Measurements from ENCODE around the gene KRT33B. TPM values are rescaled to one million over a fixed set of nuclear protein-coding genes. Genes with fewer than 3 reads are reported as not detected.

KRT33B gene
- total RNA-seq (2013; cell fraction: nucleolus; rRNA removed) = not detected in 2 replicates
- total RNA-seq (2014; rRNA removed) (not detected in 2 replicates), total RNA-seq (2014; rRNA removed; fragmentation: Illumina TruSeq; extraction: Trizol) (not detected in 2 replicates), total RNA-seq (2021) (not detected in 2 replicates), polyA plus RNA-seq (2011; rRNA removed) (not detected in 2 replicates), polyA plus RNA-seq (2014; fragmentation: Illumina TruSeq; extraction: Trizol) (not detected in 2 replicates), polyA plus RNA-seq (2014; fragmentation: Nextera tagmentation; extraction: Ambion mirVana) (not detected), polyA plus RNA-seq (2014; rRNA removed) (not detected in 2 replicates), polyA plus RNA-seq (2016; fragmentation: Nextera tagmentation; extraction: Ambion mirVana) (not detected), polyA minus RNA-seq (2011; rRNA and poly(A)+ RNA removed) (not detected in 2 replicates), Bru-seq, nascent RNA (not detected), BruChase-seq, experiment 1, labeled RNA remaining after a 6-hour chase (not detected), BruChase-seq, experiment 2, labeled RNA remaining after a 2-hour chase (not detected)
- polyA plus RNA-seq (2011; ENCODE audit: low read depth) = not detected
- polyA plus RNA-seq (2011; cell fraction: cytosol; rRNA removed) = not detected in 2 replicates
- polyA plus RNA-seq (2011; cell fraction: nucleus; rRNA removed) = not detected in 2 replicates
- not detected in 2 replicates for polyA plus RNA-seq (2012)
- not detected in 2 replicates for polyA minus RNA-seq (2011; cell fraction: cytosol; rRNA and poly(A)+ RNA removed)
- polyA minus RNA-seq (2011; cell fraction: nucleus; rRNA and poly(A)+ RNA removed) = not detected in 2 replicates
- long read RNA-seq, experiment 1 = 0 reads
- long read RNA-seq, experiment 2 = 0 reads

DNA sequence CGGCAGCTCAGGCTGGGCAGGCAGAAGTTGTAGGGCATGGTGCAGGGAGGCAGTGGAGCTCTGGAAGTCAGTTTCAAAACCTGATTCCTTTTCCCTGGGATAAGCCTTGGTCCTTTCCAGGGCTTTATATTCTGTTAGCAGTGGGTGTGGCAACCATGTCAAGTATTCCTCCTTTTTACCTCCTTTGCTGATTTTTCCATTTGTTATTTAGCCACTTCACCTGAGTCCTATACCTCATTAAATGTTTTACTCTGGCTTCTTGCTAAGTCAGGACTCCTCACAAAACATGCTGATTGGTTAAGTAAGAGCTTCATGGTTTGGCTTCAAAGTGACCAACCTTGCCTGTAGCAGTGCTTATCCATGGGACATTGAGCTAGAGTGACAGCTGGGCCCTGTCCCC, at the start of gene KRT33B:
Gene KRT33B (minus strand): TSS at position 101 of the 400 bp plus-strand sequence. CDS start 63 bp downstream, at position 38.
- Histone ChIP-seq H3K9me3 (replicated peaks; ENCODE audit: control insufficient read depth, insufficient read depth, low read length) (no peaks in the 10 kb centered on the region; the same call in 2 of the 3 replicates), H3K36me3 (ENCODE audit: control insufficient read depth in 2 of 2, insufficient read depth in 2 of 2, low read length in 1 of 2) (no peaks in the 10 kb centered on the region), H3K27me3 (replicated peaks in 1 of 2; ENCODE audit: control insufficient read depth in 2 of 2, insufficient read depth in 2 of 2, low read length in 1 of 2) (peaks cover 2% of the 10 kb centered on the region in 2 experiments; a peak in 2 of 4 replicates), H3K4me3 (no peak within 1 kb of the TSS), H2AFZ (ENCODE audit: control insufficient read depth, low read depth, low read length) (no peak within 1 kb of the TSS), H4K20me1 (ENCODE audit: control insufficient read depth, insufficient read depth) (no peaks in the 10 kb centered on the region), H3K27ac (ENCODE audit: control insufficient read depth, insufficient read depth) (no peak within 1 kb of the TSS), H3K9ac (ENCODE audit: control insufficient read depth, insufficient read depth, low read length) (no peak within 1 kb of the TSS), H3K4me1 (ENCODE audit: control insufficient read depth, insufficient read depth, low read length) (no peaks in the 10 kb centered on the region), H3K4me2 (ENCODE audit: control insufficient read depth, insufficient read depth) (no peak within 1 kb of the TSS), H3K79me2 (ENCODE audit: control insufficient read depth, insufficient read depth, low read length) (no peaks in the 10 kb centered on the region)
- RAD21 ChIA-PET (ENCODE audit: unreplicated experiment) = no interaction called here
- no TSS peak for BruUV-seq (replicated peaks)
- CTCF ChIA-PET = interaction anchor here (0.6 kb wide), 1 partner anchor 694 kb away, joined by 3 read pairs; no protein-coding TSS in a partner anchor
- intact Hi-C loops (cut with micrococcal nuclease; ENCODE audit: unreplicated experiment) (no loop called here), in situ Hi-C loops (cut with MboI) (no loop called here)
- SMC1A ChIA-PET (ENCODE audit: uncharacterized antibody, unreplicated experiment) = no interaction called here
- ATAC-seq (no peak), DNase-seq (ENCODE audit: low read depth, low spot score) (no peak), FAIRE-seq (no peak)
- WGBS (ENCODE audit: insufficient coverage, insufficient replicate concordance, low lambda C conversion rate, missing lambda C conversion rate) = 50% methylated on average over 1 of the region's 1 CpG
- TF ChIP-seq NR2C1 (IDR thresholded peaks at IDR 0.05) = no peak
- TF ChIP-seq PAX8 (IDR thresholded peaks at IDR 0.05) = no peak
- no peak for TF ChIP-seq FOXM1 (IDR thresholded peaks at IDR 0.05; ENCODE audit: low read depth, low read length)
- no peak for TF ChIP-seq STAT3 (IDR thresholded peaks at IDR 0.05; ENCODE audit: low read depth, low read length)
- no peak for TF ChIP-seq RAD21 (IDR thresholded peaks at IDR 0.05; ENCODE audit: insufficient read depth, low read depth, low read length)
- POLR2A ChIA-PET = no interaction called here

All from GM12878 (cell line).